ENCODE results near the gene EZR. TPM values are rescaled to one million over a fixed set of nuclear protein-coding genes. Genes with fewer than 3 reads are reported as not detected.

The EZR gene
- total and polyA plus RNA-seq, 2 of the 13 experiments (the other 11 are each of a cell fraction or from before 2014, with no cell fraction given): 34.7 to 60.3 TPM

DNA sequence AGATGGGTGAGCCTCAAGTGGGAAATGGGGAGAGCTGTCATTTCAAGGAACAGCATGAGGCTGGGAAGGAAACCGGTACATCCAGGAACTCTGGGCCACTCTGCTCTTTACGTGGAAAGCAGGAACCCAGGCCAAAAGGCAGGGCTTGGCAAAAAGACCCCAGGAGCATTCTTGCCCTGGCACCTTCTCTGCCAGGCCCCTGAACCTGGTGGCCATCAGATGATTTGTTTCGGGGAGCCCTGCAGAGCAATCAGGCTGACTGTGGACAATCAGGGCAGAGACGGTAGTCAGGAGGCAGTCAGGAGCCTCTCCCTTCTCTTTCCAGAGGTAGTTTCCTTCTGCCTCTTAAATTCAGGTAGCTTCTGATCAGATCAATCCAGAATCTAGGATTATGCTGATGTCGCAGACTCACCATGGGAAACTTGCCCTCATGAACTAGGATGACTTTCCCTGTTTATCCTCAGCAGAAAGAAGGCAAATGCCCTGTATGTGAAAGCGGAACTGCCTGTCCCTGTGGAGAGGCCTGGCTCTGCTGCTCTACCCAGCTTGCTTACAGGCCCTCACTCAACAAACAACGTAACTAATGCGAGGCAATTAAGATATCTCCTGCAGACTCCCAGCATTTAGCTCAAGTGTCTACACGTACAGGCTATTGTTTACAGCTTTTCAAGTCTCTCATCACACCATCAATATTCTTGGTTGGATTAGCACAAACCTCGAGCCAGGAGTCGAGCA lies 36.6 kb downstream of the EZR start:
- WGBS (ENCODE audit: low lambda C conversion rate): 91% methylated on average over 11 of the region's 11 CpGs
- no peaks in the 10 kb centered on the region for H4K20me1 ChIP-seq (ENCODE audit: insufficient read depth, low read length)
- intact Hi-C loops (cut with micrococcal nuclease; ENCODE audit: unreplicated experiment) (no loop called here), in situ Hi-C loops (cut with HindIII; ENCODE audit: extremely low pct_ligation_motif_present, low pct_unique_long_range_greater_than_20kb) (no loop called here)
- H3K79me2 ChIP-seq (ENCODE audit: insufficient read depth, low read length): no peaks in the 10 kb centered on the region
- H3K9ac ChIP-seq (ENCODE audit: insufficient read depth, low read depth, low read length): no peak overlapping the region
- no peak overlapping the region for H3K4me3 ChIP-seq (replicated peaks in 1 of 3; ENCODE audit: insufficient read depth in 1 of 3, low read depth in 2 of 3, low read length in 3 of 3)
- no TSS peak for BruUV-seq (replicated peaks)
- FAIRE-seq (no peak), DNase-seq (ENCODE audit: low spot score) (no peak), ATAC-seq (no peak)
- H3K9me3 ChIP-seq (ENCODE audit: low read length): no peaks in the 10 kb centered on the region
- H3K4me1 ChIP-seq (ENCODE audit: insufficient read depth, low read length): no peaks in the 10 kb centered on the region
- TF ChIP-seq, protein P1, sequence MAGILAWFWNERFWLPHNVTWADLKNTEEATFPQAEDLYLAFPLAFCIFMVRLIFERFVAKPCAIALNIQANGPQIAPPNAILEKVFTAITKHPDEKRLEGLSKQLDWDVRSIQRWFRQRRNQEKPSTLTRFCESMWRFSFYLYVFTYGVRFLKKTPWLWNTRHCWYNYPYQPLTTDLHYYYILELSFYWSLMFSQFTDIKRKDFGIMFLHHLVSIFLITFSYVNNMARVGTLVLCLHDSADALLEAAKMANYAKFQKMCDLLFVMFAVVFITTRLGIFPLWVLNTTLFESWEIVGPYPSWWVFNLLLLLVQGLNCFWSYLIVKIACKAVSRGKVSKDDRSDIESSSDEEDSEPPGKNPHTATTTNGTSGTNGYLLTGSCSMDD (CRISPR knock-in tag; IDR thresholded peaks at IDR 0.05): no peak
- TF ChIP-seq KLF15 (CRISPR knock-in tag; IDR thresholded peaks at IDR 0.05; ENCODE audit: borderline replicate concordance) (no peak), SP2 (CRISPR knock-in tag; IDR thresholded peaks at IDR 0.05) (no peak)
- no peak overlapping the region for H3K27ac ChIP-seq (ENCODE audit: extremely low read length, insufficient read depth, low read length)
- H3K27me3 ChIP-seq (ENCODE audit: control insufficient read depth in 1 of 2, insufficient read depth in 2 of 2, low read length in 2 of 2): no peaks in the 10 kb centered on the region
- no peak overlapping the region for H2AFZ ChIP-seq (ENCODE audit: low read length)
- CTCF ChIA-PET (ENCODE audit: low intra/inter-chr PET ratio, low total read pairs): no interaction called here
- POLR2A ChIA-PET: no interaction called here
- no peak overlapping the region for H3K4me2 ChIP-seq (ENCODE audit: low read depth, low read length)
- H3K36me3 ChIP-seq (replicated peaks in 1 of 2; ENCODE audit: control insufficient read depth in 1 of 2, insufficient read depth in 2 of 2, low read length in 2 of 2): peaks cover 44 to 77% of the 10 kb centered on the region in 2 experiments

DNA sequence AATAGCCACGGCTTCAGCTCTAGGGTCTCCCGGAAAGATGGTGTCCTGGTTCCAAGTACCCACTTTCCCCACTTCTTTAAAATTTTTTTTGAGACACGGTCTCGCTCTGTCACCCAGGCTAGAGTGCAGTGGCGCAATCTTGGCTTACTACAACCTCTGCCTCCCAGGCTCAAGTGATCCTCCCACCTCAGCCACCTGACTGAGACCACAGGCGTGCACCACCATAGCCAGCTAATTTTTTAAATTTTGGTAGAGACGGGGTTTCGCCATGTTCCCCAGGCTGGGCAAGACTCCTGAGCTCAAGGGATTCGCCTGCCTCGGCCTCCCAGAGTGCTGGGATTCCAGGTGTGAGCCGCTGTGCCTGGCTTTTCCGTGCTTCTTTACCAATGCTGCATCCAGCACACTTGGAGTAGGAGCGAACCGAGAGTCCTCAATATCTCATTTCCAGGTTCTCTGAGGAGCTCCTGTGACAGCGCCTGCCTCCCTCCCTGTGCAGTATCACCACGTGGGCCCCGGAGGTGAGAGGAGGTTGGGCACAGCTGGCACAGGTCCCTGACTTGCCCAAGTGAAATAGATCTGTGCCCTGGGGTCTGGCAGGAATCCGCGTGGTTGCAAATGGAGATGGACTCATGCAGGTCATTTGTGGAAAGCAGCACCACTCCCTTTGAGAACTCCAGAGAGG lies 37.3 kb downstream of the EZR start:
- Histone ChIP-seq H3K4me1 (ENCODE audit: insufficient read depth, low read length) (no peaks in the 10 kb centered on the region), H2AFZ (ENCODE audit: low read length) (no peak overlapping the region), H3K79me2 (ENCODE audit: insufficient read depth, low read length) (no peaks in the 10 kb centered on the region), H3K4me3 (replicated peaks in 1 of 3; ENCODE audit: insufficient read depth in 1 of 3, low read depth in 2 of 3, low read length in 3 of 3) (no peak overlapping the region), H3K27me3 (ENCODE audit: control insufficient read depth in 1 of 2, insufficient read depth in 2 of 2, low read length in 2 of 2) (no peaks in the 10 kb centered on the region), H3K4me2 (ENCODE audit: low read depth, low read length) (no peak overlapping the region), H3K9me3 (ENCODE audit: low read length) (no peaks in the 10 kb centered on the region), H3K36me3 (replicated peaks in 1 of 2; ENCODE audit: control insufficient read depth in 1 of 2, insufficient read depth in 2 of 2, low read length in 2 of 2) (peaks cover 45 to 77% of the 10 kb centered on the region in 2 experiments), H3K27ac (ENCODE audit: extremely low read length, insufficient read depth, low read length) (no peak overlapping the region), H4K20me1 (ENCODE audit: insufficient read depth, low read length) (no peaks in the 10 kb centered on the region), H3K9ac (ENCODE audit: insufficient read depth, low read depth, low read length) (no peak overlapping the region)
- CTCF ChIA-PET (ENCODE audit: low intra/inter-chr PET ratio, low total read pairs): no interaction called here
- FAIRE-seq (no peak), DNase-seq (ENCODE audit: low spot score) (no peak), ATAC-seq (no peak)
- 93% methylated on average over 19 of the region's 19 CpGs for WGBS (ENCODE audit: low lambda C conversion rate)
- no TSS peak for BruUV-seq (replicated peaks)
- intact Hi-C loops (cut with micrococcal nuclease; ENCODE audit: unreplicated experiment): no loop called here
- POLR2A ChIA-PET: no interaction called here
- in situ Hi-C loops (cut with HindIII; ENCODE audit: extremely low pct_ligation_motif_present, low pct_unique_long_range_greater_than_20kb): no loop called here
- TF ChIP-seq, protein P2, sequence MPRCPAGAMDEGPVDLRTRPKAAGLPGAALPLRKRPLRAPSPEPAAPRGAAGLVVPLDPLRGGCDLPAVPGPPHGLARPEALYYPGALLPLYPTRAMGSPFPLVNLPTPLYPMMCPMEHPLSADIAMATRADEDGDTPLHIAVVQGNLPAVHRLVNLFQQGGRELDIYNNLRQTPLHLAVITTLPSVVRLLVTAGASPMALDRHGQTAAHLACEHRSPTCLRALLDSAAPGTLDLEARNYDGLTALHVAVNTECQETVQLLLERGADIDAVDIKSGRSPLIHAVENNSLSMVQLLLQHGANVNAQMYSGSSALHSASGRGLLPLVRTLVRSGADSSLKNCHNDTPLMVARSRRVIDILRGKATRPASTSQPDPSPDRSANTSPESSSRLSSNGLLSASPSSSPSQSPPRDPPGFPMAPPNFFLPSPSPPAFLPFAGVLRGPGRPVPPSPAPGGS (CRISPR knock-in tag; IDR thresholded peaks at IDR 0.05): no peak
- TF ChIP-seq KMT2A (CRISPR knock-in tag; IDR thresholded peaks at IDR 0.05): no peak
- TF ChIP-seq GTF3A (CRISPR knock-in tag; conservative IDR thresholded peaks at IDR 0.05): no peak
- no peak for TF ChIP-seq KDM3A (CRISPR knock-in tag; IDR thresholded peaks at IDR 0.05; ENCODE audit: low read depth)
- TF ChIP-seq NRL (CRISPR knock-in tag; IDR thresholded peaks at IDR 0.05; ENCODE audit: borderline replicate concordance): no peak
- TF ChIP-seq, protein P3, sequence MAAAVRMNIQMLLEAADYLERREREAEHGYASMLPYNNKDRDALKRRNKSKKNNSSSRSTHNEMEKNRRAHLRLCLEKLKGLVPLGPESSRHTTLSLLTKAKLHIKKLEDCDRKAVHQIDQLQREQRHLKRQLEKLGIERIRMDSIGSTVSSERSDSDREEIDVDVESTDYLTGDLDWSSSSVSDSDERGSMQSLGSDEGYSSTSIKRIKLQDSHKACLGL (CRISPR knock-in tag; IDR thresholded peaks at IDR 0.05): no peak
